GM21576 (cell line): ENCODE data around the gene ZNF654.
A peak's percentile ranks its signal among the peaks of the same experiment; 100 is the strongest.
"Not testable (repeated sequence)": the region's sequence is repeated elsewhere in the genome, so short reads cannot be mapped to it uniquely, and the experiment has no call there.

Experiments used
- ATAC-seq: cut with Tn5 transposase; IDR thresholded peaks from one replicate; pipeline ENCODE4 v1.9.1; 2021; ENCODE audit warnings: mild to moderate bottlenecking, moderate library complexity; ENCODE audit not compliant: unreplicated experiment

The ZNF654 gene

GRCh38 chr3:88058581-88059379 is at the start of gene ZNF654, which contains the start of gene CGGBP1:
Gene ZNF654, plus strand, starts transcription at chr3:88059255. Its CDS starts 65 bp downstream, at chr3:88059320.
Gene CGGBP1, minus strand, starts transcription at chr3:88059005. Its CDS starts 3,029 bp downstream, at chr3:88055976.
- peak; percentile 93 for ATAC-seq

- no peak for ATAC-seq
Observed at GRCh38 chr3:88010810-88011209, 48.2 kb upstream of the ZNF654 start.

GRCh38 chr3:88013592-88013991 is 45.5 kb upstream of the ZNF654 start:
- ATAC-seq, result no peak

- not testable (repeated sequence) for ATAC-seq
Observed at GRCh38 chr3:88015656-88016055, 43.4 kb upstream of the ZNF654 start.

GRCh38 chr3:88019024-88019423 is 40.0 kb upstream of the ZNF654 start:
- ATAC-seq, result peak; percentile 95

GRCh38 chr3:88025001-88025552 is 34.0 kb upstream of the ZNF654 start:
- ATAC-seq, result no peak

GRCh38 chr3:88028876-88029275 is 30.2 kb upstream of the ZNF654 start:
- ATAC-seq, result no peak

GRCh38 chr3:88030210-88030609 is 28.8 kb upstream of the ZNF654 start:
- ATAC-seq, result no peak

GRCh38 chr3:88031642-88032077 is 27.4 kb upstream of the ZNF654 start:
- peak; percentile 79 for ATAC-seq

GRCh38 chr3:88032245-88032644 is 26.8 kb upstream of the ZNF654 start:
- peak; percentile 11 for ATAC-seq

GRCh38 chr3:88033079-88033478 is 26.0 kb upstream of the ZNF654 start:
- ATAC-seq, result no peak

GRCh38 chr3:88033808-88034207 is 25.2 kb upstream of the ZNF654 start:
- no peak for ATAC-seq

GRCh38 chr3:88034491-88035275 is 24.4 kb upstream of the ZNF654 start:
- no peak for ATAC-seq

- ATAC-seq, result no peak
Observed at GRCh38 chr3:88036221-88036620, 22.8 kb upstream of the ZNF654 start.

- ATAC-seq, result no peak
Observed at GRCh38 chr3:88038566-88038965, 20.5 kb upstream of the ZNF654 start.

- no peak for ATAC-seq
Observed at GRCh38 chr3:88040529-88040928, 18.5 kb upstream of the ZNF654 start.

GRCh38 chr3:88041005-88041404 is 18.1 kb upstream of the ZNF654 start:
- ATAC-seq, result no peak

GRCh38 chr3:88044411-88044810 is 14.6 kb upstream of the ZNF654 start:
- no peak for ATAC-seq

GRCh38 chr3:88046766-88047165 is 12.3 kb upstream of the ZNF654 start:
- no peak for ATAC-seq

GRCh38 chr3:88057630-88058305 is 1.3 kb upstream of the ZNF654 start:
- ATAC-seq, result no peak

- ATAC-seq, result peak; percentile 16
Observed at GRCh38 chr3:88058306-88058580, 812 bp upstream of the ZNF654 start.
